Stimulated activated CD8-positive, alpha-beta memory T cell treated with anti-CD3 and anti-CD28 coated beads, Interleukin-7, amount 100 ng/mL, for 48 hours (primary cell): Measurements from ENCODE around the gene NADK2.
"Not testable (repeated sequence)": the region's sequence is repeated elsewhere in the genome, so short reads cannot be mapped to it uniquely, and the experiment has no call there.

ENCODE experiments used
- DNase-seq, 2 donors: peaks; one replicate each; pipeline ENCODE4 v3.0.0-alpha.2; 2020; ENCODE audit warnings: low read depth in 1 of 2; ENCODE audit errors: extremely low read depth in 1 of 2

Gene NADK2

DNA sequence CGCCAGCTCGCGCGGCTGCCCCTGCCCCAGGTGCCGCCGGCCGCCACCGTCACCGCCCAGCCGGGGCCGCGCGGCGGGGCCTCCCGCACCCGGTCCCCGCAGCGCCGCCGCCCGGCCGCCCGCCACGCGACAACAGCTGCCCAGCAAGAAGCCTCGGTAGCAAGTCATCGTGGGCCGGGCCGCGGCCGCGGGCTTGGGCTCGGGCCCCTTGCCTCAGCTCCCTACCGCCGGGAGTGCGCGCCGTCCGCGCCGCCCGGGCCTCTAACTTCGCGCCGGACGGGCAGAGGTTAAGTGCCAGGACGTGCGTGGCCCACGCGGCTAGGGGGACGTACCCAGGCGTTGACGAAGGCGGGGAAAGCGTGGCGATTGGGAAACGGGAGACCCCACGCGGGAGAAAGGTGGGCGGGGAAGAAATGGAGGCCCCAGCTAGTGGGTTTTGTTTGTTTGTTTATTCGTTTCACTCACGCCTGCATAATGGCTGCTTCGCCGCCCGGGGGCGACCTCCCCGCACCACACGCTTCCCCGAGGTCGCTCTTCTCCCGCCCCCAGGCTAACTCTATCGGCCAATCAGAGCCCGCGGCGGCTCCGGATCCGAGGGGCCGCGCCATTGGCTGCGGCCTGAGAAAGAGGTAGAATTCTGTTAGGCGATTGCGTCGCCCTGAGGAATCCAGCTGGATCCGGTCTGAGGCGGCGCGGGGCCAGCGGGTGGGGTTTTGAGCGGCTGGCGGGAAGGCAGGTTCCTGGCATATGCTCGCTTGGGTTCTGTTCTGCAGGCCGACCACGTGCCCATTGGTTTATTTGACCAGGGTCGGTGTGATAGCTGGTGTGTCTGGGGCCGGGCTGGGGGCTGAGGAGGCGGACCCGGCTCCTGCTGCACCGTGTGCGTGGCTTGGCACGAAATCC, at the start of gene NADK2:
Gene NADK2, minus strand, starts transcription at position 295 of the 903 bp plus-strand sequence. Its CDS starts 127 bp downstream, at position 168.
- peak; percentile 83 to 84 for DNase-seq

GRCh38 chr5:36285837-36286615, 44.3 kb upstream of the NADK2 start:
- DNase-seq: no peak

DNA sequence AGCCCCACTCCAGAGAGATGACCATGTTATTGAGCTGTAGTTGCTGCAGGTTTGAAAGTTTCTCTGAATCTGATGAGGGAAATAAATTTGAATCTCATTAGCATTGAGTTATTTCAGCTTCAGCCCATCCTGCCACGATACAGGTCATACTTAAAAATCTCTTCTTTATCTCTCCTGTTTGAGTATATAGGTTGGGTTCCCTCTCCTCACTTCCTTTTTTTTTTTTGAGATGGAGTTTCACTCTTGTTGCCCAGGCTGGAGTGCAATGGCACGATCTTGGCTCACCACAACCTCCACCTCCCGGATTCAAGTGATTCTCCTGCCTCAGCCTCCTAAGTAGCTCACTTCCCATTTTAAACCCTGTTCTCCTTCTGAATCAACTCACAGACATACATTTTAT, 42.0 kb upstream of the NADK2 start:
- not testable (repeated sequence) for DNase-seq

DNA sequence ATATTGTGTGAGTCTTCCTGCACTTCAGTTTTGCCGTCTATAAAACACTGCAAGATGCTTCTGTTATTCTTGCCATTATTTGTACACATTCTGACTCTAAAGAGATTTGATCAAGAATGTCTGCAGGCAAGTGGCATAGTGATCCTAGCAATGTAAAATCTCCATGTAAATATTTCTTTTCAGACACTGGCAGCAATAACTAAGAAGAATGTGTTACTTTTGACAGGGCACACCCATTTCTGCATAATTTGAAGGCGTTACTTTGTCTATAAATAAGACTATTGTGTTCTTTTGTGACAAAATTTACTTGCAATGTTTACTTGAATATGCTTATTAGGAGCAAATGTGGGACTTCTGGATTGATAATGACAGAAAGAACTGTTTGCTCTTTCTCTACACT, 39.9 kb upstream of the NADK2 start:
- DNase-seq: no peak

- DNase-seq: no peak
Measured at GRCh38 chr5:36279054-36279698, 37.5 kb upstream of the NADK2 start.

- DNase-seq: no peak
Measured at GRCh38 chr5:36277521-36278176, 35.9 kb upstream of the NADK2 start.

- no peak for DNase-seq
Measured at GRCh38 chr5:36276864-36277263, 35.1 kb upstream of the NADK2 start.

- DNase-seq: no peak
Measured at GRCh38 chr5:36273809-36274526, 32.2 kb upstream of the NADK2 start.

DNA sequence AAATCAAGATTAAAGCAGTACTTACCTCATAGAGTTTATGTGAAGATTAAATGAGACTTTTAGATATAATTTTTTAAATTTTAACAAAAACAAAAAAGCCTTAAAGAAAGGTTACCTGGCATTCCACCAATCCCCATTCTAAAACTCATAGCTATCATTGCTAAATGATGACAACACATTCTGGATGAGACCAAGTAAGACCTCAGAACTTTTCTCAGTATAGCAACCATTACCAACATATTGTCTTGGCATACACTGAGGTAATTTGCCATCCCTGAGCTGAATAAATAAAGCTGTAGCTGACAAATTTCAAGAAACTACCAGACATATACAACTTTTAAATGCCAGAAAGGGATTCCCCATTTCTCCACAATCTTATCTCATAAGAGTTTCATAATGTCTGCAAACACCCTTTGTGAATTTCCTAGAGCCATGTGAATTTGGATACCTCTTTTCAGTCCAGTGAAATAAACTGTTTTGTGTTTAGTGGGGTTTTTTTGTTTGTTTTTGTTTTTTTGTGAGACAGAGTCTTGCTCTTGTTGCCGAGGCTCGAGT, 30.5 kb upstream of the NADK2 start:
- no peak for DNase-seq

GRCh38 chr5:36270876-36271575, 29.3 kb upstream of the NADK2 start:
- no peak for DNase-seq

- no peak for DNase-seq
Measured at GRCh38 chr5:36270175-36270574, 28.4 kb upstream of the NADK2 start.

GRCh38 chr5:36269478-36269877, 27.8 kb upstream of the NADK2 start:
- DNase-seq: no peak

DNA sequence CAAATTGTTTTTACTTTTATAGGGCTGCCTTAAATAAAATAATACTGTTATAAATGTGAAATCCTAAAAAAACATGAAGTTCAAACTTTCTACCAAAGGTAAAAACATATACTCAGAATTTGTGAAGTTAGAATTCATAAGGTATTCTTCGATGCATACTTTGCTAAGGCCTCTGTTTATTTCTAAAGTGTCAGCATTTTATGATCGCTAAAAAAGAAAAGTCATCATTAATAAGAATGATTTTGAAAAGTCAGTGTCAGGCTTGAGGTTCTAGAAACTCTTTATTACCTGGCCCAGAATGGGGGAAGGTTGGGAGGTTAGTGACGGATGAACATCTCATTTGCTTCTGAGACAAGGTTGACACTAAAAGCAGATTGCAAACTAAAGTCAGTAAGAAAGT, 26.2 kb upstream of the NADK2 start:
- no peak for DNase-seq

- no peak for DNase-seq
Measured at GRCh38 chr5:36264202-36264760, 22.6 kb upstream of the NADK2 start.

DNA sequence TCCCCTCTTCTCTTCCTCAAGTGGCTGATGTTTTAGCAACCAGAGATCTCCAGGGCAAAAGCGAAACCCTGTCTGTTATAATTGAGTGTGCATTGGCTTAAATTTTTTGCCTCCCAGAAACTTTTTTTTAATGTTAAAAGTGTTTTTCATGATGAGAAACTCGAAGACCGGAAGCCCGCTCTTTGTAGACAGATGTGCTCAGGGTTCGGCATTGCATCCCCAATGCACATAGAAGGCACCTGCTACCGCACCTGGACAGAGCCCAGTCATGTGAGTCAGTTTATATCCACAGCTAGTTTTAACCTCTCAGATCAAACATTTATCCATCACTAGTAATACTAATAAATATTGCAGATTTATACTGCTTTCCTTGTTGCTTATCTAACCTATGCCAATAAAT, 19.5 kb upstream of the NADK2 start:
- no peak for DNase-seq

DNA sequence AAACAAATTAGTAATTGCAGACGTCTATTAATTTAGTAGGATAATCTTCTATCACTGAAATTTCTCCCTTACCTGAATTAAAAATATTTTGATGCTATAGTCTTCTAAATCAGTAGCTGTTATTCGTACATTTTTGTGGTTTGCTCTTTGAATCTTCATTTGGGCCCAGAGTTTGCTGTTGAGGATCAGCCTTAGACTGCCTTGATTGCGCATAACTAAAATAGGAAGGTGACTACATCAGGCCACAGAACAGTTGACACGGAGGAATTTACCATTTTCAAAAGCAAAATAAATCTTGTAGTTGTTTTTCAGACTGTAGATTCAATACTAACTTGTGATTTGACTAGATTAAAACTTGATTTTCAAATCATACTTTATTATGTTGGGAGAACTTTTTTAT, 11.8 kb upstream of the NADK2 start:
- no peak for DNase-seq

DNA sequence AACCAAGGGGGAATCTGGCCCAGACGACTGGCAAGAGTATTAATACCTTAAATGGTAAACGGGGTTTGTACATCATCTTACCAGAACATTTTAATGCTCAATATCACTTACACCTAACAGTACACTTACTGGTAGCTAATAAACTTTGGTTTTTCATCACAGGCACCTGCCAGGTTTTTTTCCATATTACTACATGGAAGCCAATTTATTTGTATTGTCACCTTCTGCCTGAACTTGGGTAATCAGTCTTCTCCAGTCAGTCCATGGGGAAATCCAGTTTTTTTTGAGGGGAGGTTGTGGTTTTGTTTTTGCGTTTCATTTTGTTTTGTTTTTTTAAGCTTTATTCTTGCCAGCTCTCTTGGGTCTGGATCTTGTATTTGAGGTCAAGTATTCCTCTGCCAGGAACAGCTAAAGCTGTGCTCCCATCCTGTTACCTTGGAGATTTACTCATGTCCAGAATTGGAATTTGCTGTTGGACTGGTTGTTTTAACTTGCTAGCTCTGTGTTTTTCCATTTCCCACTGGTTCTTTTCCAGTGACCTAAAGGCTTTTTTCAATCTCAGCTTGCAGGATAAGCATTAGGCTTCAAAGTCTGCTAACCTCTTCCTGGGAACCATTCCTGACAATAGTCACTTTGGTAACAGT, 11.1 kb upstream of the NADK2 start:
- DNase-seq: no peak

DNA sequence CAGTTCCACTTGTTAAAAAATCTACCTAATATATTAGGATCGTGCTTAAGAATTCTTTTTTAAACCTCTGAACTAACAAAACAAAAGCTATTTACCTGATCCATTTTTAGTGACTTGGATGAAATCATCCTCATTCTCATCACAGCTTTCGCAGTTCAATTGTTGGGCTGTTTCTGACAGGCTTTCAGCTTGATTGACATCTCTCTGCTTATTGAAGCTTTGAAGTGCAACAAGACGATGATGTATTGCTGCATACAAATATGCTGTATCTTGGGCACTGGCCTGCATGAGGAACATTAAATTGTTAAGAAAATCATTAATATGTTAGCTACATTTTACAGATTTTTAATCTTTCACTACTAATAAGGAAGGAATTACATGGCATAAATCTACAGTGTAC, 9.5 kb upstream of the NADK2 start:
- no peak for DNase-seq

DNA sequence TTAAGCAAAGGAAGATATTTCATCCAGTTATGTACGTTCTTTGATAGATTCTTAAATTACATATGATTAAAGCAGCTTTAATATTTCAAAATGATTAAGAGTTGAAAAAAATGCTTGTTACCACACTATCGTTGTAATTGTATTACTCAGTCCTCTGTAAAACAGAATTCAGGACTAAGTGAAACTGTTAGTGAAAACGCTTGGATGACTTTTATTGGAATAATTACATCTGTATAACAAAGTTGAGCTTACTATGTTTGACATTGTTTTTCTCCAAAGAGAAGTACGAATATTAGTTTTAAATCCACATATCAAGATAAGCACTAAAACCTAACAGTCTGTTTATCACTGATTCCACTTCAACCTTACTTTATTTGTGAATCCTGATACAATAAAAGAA, 8.7 kb upstream of the NADK2 start:
- DNase-seq: no peak
